Sigmoid colon (tissue), 7 donors: ENCODE measurements around the gene TMPRSS11B. TPM values are rescaled to one million over a fixed set of nuclear protein-coding genes. Genes with fewer than 3 reads are reported as not detected.

Experiments
- DNase-seq: peaks from one replicate; pipeline ENCODE4 v3.0.0-alpha.2; 2019
- H3K27ac ChIP-seq, 4 donors: fragments of 200-600 bp; sonication (generic); one replicate each; pipeline ENCODE4 v1.5.1; 2016 to 2019; ENCODE audit warnings: mild to moderate bottlenecking in 1 of 4
- H3K27me3 ChIP-seq, 3 donors: fragments of 200-600 bp; sonication (generic); one replicate each; pipeline ENCODE4 v1.5.1; 2019; ENCODE audit warnings: mild to moderate bottlenecking in 1 of 3
- H3K36me3 ChIP-seq, 4 donors: fragments of 200-600 bp; sonication (generic); one replicate each; pipeline ENCODE4 v1.5.1; 2016 to 2019
- H3K4me1 ChIP-seq, 4 donors: fragments of 200-600 bp; sonication (generic); one replicate each; pipeline ENCODE4 v1.5.1; 2017 to 2019
- H3K4me3 ChIP-seq, 4 donors: fragments of 200-600 bp; sonication (generic); one replicate each; pipeline ENCODE4 v1.5.1; 2017 to 2019; ENCODE audit warnings: mild to moderate bottlenecking in 2 of 4, moderate library complexity in 1 of 4
- H3K9me3 ChIP-seq, 4 donors: fragments of 200-600 bp in 3 of 4; sonication (generic) in 3 of 4; one replicate each; pipeline versions ENCODE4 v1.5.1 to v1.6.1; 2013 to 2019
- EP300 ChIP-seq, 4 donors: sonication (generic); formaldehyde crosslinking; IDR thresholded peaks; one replicate each; pipeline ENCODE4 v1.6.1; 2017; ENCODE audit warnings: antibody characterized with exemption in 4 of 4
- POLR2A ChIP-seq, 2 donors: fragments of 450-650 bp; IDR thresholded peaks; one replicate each; pipeline ENCODE4 v1.6.1; 2016; ENCODE audit warnings: antibody characterized with exemption in 2 of 2, mild to moderate bottlenecking in 2 of 2, moderate library complexity in 2 of 2
- POLR2AphosphoS5 ChIP-seq, 4 donors: sonication (generic); formaldehyde crosslinking; IDR thresholded peaks; one replicate each; pipeline ENCODE4 v1.6.1; 2017; ENCODE audit warnings: antibody characterized with exemption in 4 of 4
- WGBS, 2 donors: extraction: QIAGEN DNeasy Blood & Tissue Kit; methylation state at CpG; one replicate each; pipeline ENCODE4 v1.1.7; 2013; 5-methylcytosine and 5-hydroxymethylcytosine counted together
- intact Hi-C: fragments of 100-400 bp; cut with DNase I; formaldehyde crosslinking; loops from one replicate; pipeline ENCODE4 v1.15.1; 2023
- polyA plus RNA-seq, 3 donors: library from polyadenylated mRNA; stranded (reverse); fragments of 200-250 nt; gene quantifications; one replicate each; pipeline ENCODE4 v1.2.3, GENCODE V29; 2013
- total RNA-seq, 4 donors: library from RNA; depleted of rRNA; stranded (reverse); fragments of >200 nt; gene quantifications; one replicate each; pipeline ENCODE4 v1.1.0, GENCODE V29; 2016
- TF ChIP-seq, protein P1 (sequence below), 4 experiments: fragments of 450-650 bp in 3 of 4; fragments of 200-600 bp in 1 of 4; IDR thresholded peaks; one replicate each; pipeline ENCODE4 v1.5.1; 2016 to 2019; ENCODE audit warnings: antibody characterized with exemption in 4 of 4, mild to moderate bottlenecking in 3 of 4, moderate library complexity in 2 of 4
- donor health status: healthy with polysubstance abuse.
- donor health status: Bipolar disorder and iron deficiency.
- donor health status: healthy.

TMPRSS11B gene
- total and polyA plus RNA-seq, 7 donors, result 0.12 to 1.2 TPM; not detected in 5

DNA sequence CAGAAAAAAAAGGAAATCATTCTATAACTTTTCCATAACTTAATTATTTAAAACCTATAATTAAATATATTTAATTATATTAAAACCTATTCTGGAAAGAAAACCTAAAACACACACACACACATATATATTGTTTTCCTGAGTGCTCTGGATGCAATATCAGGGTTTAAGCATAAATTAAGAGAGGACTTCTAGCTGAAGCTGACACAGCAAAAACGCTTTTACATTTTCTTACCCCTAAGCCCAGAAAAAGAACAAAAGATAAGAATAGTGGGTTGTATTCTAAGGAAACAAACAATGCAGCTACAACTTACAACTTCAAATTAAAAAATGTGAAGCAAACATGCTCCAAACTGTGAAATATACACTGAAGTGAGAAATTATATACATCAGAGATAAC, 52.3 kb downstream of the TMPRSS11B start:
- no peaks in the 10 kb centered on the region for H3K4me1 ChIP-seq
- no peak for DNase-seq
- H3K9me3 ChIP-seq, result peaks cover 0 to 5% (median 0%) of the 10 kb centered on the region in 4 donors
- WGBS, 2 donors, result 81 to 91% methylated on average over 1 of the region's 1 CpG
- no peaks in the 10 kb centered on the region for H3K36me3 ChIP-seq
- H3K27me3 ChIP-seq, result no peaks in the 10 kb centered on the region
- no peak overlapping the region for H3K27ac ChIP-seq
- TF ChIP-seq EP300 (IDR thresholded peaks at IDR 0.05) (no peak), POLR2AphosphoS5 (IDR thresholded peaks at IDR 0.05) (no peak), POLR2A (IDR thresholded peaks at IDR 0.05) (no peak)
- TF ChIP-seq, protein P1, sequence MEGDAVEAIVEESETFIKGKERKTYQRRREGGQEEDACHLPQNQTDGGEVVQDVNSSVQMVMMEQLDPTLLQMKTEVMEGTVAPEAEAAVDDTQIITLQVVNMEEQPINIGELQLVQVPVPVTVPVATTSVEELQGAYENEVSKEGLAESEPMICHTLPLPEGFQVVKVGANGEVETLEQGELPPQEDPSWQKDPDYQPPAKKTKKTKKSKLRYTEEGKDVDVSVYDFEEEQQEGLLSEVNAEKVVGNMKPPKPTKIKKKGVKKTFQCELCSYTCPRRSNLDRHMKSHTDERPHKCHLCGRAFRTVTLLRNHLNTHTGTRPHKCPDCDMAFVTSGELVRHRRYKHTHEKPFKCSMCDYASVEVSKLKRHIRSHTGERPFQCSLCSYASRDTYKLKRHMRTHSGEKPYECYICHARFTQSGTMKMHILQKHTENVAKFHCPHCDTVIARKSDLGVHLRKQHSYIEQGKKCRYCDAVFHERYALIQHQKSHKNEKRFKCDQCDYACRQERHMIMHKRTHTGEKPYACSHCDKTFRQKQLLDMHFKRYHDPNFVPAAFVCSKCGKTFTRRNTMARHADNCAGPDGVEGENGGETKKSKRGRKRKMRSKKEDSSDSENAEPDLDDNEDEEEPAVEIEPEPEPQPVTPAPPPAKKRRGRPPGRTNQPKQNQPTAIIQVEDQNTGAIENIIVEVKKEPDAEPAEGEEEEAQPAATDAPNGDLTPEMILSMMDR (IDR thresholded peaks at IDR 0.05), result no peak
- no peak overlapping the region for H3K4me3 ChIP-seq
- intact Hi-C loops, result no loop called here

DNA sequence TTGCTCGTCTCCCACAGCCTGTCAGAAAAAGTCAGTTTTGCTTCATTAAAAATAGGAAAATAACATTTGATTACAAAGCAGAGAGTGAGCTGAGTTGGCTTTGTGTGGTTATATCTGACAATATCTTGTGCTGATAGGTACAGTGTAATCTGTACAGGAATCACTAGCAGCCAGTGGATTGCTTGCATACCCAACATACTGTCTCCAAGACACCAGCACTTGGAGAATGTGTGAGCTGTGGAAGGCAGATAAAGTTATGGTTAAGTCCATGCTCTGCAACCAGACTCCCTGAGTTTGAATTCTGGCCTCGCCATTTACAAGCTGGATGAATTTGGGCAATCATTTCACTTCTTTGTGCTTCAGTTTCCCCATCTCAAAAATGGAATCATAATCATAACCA, 58.3 kb downstream of the TMPRSS11B start:
- H3K9me3 ChIP-seq, result no peaks in the 10 kb centered on the region
- no peak overlapping the region for H3K27ac ChIP-seq
- no peaks in the 10 kb centered on the region for H3K27me3 ChIP-seq
- TF ChIP-seq EP300 (IDR thresholded peaks at IDR 0.05) (no peak), POLR2AphosphoS5 (IDR thresholded peaks at IDR 0.05) (no peak), POLR2A (IDR thresholded peaks at IDR 0.05) (no peak)
- TF ChIP-seq, protein P1 (IDR thresholded peaks at IDR 0.05), result no peak
- WGBS, 2 donors, result 80 to 84% methylated on average over 2 of the region's 2 CpGs
- intact Hi-C loops, result no loop called here
- no peak for DNase-seq
- H3K36me3 ChIP-seq, result no peaks in the 10 kb centered on the region
- no peaks in the 10 kb centered on the region for H3K4me1 ChIP-seq
- H3K4me3 ChIP-seq, result no peak overlapping the region

DNA sequence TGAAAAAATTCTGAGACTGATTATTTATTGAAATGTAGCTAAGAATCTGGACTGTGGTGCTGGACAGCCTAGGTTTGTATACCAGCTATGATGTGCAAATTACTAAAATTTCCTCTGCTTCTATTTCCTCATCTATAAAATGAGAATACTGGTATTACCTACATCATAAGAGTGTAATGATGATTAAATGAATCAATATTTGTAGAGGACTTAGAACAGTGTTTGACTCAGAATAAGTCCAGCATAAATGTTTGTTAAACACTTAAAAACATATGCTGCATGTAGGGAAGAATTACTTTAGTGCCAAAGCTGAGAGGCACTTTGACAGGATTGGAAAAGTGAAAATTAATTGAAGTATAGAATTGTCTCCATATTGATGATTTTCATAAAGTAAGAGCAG, 60.6 kb downstream of the TMPRSS11B start:
- Histone ChIP-seq H3K36me3 (no peaks in the 10 kb centered on the region), H3K27ac (no peak overlapping the region), H3K4me3 (no peak overlapping the region), H3K27me3 (no peaks in the 10 kb centered on the region), H3K9me3 (no peaks in the 10 kb centered on the region), H3K4me1 (no peaks in the 10 kb centered on the region)
- intact Hi-C loops, result no loop called here
- DNase-seq, result no peak
- TF ChIP-seq POLR2AphosphoS5 (IDR thresholded peaks at IDR 0.05) (no peak), POLR2A (IDR thresholded peaks at IDR 0.05) (no peak), EP300 (IDR thresholded peaks at IDR 0.05) (no peak)
- TF ChIP-seq, protein P1 (IDR thresholded peaks at IDR 0.05), result no peak

DNA sequence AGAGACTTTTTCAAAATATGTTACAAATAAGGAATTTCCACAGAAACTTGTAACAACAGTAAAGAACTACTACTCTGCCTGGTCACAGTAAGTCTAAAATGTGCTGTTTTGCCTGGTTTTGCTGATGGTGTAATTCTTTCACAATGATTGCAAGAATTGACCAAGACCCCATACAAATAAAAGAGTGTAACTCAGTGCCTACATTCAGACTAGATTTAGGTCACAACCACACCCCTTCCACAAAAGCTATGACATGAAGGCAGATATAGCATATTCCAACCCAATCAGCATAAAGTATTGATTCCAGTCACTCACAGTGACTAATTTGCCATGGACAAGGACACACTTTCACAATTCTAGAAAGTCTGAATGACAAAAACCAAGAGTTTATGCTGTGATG, 62.1 kb downstream of the TMPRSS11B start:
- no peaks in the 10 kb centered on the region for H3K27me3 ChIP-seq
- DNase-seq, result no peak
- no peak for TF ChIP-seq POLR2A (IDR thresholded peaks at IDR 0.05)
- no peak for TF ChIP-seq EP300 (IDR thresholded peaks at IDR 0.05)
- TF ChIP-seq, protein P1 (IDR thresholded peaks at IDR 0.05), result no peak
- no peak for TF ChIP-seq POLR2AphosphoS5 (IDR thresholded peaks at IDR 0.05)
- no peaks in the 10 kb centered on the region for H3K9me3 ChIP-seq
- intact Hi-C loops, result no loop called here
- H3K4me1 ChIP-seq, result no peaks in the 10 kb centered on the region
- no peaks in the 10 kb centered on the region for H3K36me3 ChIP-seq
- H3K4me3 ChIP-seq, result no peak overlapping the region
- no peak overlapping the region for H3K27ac ChIP-seq

DNA sequence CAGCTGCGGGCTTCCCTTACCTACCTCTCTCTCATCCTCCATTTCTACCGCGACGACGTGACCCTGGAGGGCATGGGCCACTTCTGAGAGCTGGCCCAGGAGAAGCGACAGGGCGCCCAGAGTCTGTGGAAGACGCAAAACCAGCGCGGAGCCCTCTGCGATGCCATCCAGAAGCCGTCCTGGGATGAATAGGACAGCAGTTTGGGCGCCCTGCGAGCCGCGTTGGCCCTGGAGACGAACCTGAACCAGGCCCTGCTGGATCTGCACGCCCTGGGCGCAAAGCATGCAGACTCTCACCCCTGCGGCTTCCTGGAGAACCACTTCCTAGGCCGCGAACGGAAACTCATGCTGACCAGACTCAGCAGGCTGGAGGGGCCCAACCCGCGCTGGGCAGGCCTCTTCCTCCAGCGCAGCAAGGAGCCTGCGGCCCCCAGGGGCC, 63.1 kb downstream of the TMPRSS11B start:
- no peak overlapping the region for H3K27ac ChIP-seq
- H3K27me3 ChIP-seq, result no peaks in the 10 kb centered on the region
- TF ChIP-seq POLR2AphosphoS5 (IDR thresholded peaks at IDR 0.05), result no peak
- H3K4me3 ChIP-seq, result no peak overlapping the region
- H3K36me3 ChIP-seq, result no peaks in the 10 kb centered on the region
- WGBS, 2 donors, result 94 to 95% methylated on average over 27 of the region's 27 CpGs
- H3K9me3 ChIP-seq, result no peaks in the 10 kb centered on the region
- intact Hi-C loops, result no loop called here
- no peak for DNase-seq
- no peaks in the 10 kb centered on the region for H3K4me1 ChIP-seq
